Activated CD4-positive, alpha-beta T cell treated with anti-CD3 and anti-CD28 coated beads, Interleukin-10, Interleukin-2, amounts not matched to agents 100 ng/mL and 50 ng/mL, durations not matched to agents 16 hours and 8 hours (primary cell): ENCODE data around the gene HEXIM1.

Experiments used
- DNase-seq: peaks from one replicate; pipeline ENCODE4 v3.0.0-alpha.2; 2020

Gene HEXIM1

GRCh38 chr17:45130681-45131615 is 17.3 kb upstream of the HEXIM1 start:
- DNase-seq, result no peak

- DNase-seq, result peak; percentile 42
Measured at GRCh38 chr17:45131616-45132319, 16.5 kb upstream of the HEXIM1 start.

- DNase-seq, result no peak
Measured at GRCh38 chr17:45132320-45132571, 16.0 kb upstream of the HEXIM1 start, which contains the start of gene PLCD3. TSS of gene PLCD3 (minus strand) at chr17:45132515. CDS start at chr17:45132410, 105 bp downstream.

GRCh38 chr17:45132572-45133463 is 15.5 kb upstream of the HEXIM1 start:
- DNase-seq, result peak; percentile 75

GRCh38 chr17:45135192-45135977 is 12.9 kb upstream of the HEXIM1 start, which contains the start of gene ACBD4:
TSS of gene ACBD4 (plus strand) at chr17:45135687. CDS start at chr17:45136145, 458 bp downstream.
- peak; percentile 98 for DNase-seq

- no peak for DNase-seq
Measured at GRCh38 chr17:45135978-45136791, 12.1 kb upstream of the HEXIM1 start.

GRCh38 chr17:45136846-45137560 is 11.3 kb upstream of the HEXIM1 start:
- no peak for DNase-seq

GRCh38 chr17:45137561-45138305 is 10.5 kb upstream of the HEXIM1 start:
- DNase-seq, result no peak

GRCh38 chr17:45138911-45139532 is 9.3 kb upstream of the HEXIM1 start:
- DNase-seq, result no peak

GRCh38 chr17:45139533-45139920 is 8.7 kb upstream of the HEXIM1 start:
- DNase-seq, result no peak

- DNase-seq, result no peak
Measured at GRCh38 chr17:45143094-45143670, 5.1 kb upstream of the HEXIM1 start.

- DNase-seq, result no peak
Measured at GRCh38 chr17:45143767-45144198, 4.5 kb upstream of the HEXIM1 start.

GRCh38 chr17:45144199-45145034 is 3.9 kb upstream of the HEXIM1 start:
- peak; percentile 23 for DNase-seq

- no peak for DNase-seq
Measured at GRCh38 chr17:45145035-45145389, 3.3 kb upstream of the HEXIM1 start.

GRCh38 chr17:45146166-45146565 is 2.1 kb upstream of the HEXIM1 start:
- DNase-seq, result no peak

GRCh38 chr17:45146592-45146889 is 1.7 kb upstream of the HEXIM1 start:
- DNase-seq, result no peak

GRCh38 chr17:45146890-45147580 is 1.2 kb upstream of the HEXIM1 start:
- peak; percentile 83 for DNase-seq
